Stimulated activated CD8-positive, alpha-beta memory T cell treated with anti-CD3 and anti-CD28 coated beads, Interleukin-4, amount 100 ng/mL, for 4 hours (primary cell): ENCODE results near the gene TOP2B.

Source experiments
- DNase-seq, 2 donors: peaks; one replicate each; pipeline ENCODE4 v3.0.0-alpha.2; 2020; ENCODE audit warnings: low read depth in 2 of 2, low spot score in 1 of 2

Gene TOP2B

DNA sequence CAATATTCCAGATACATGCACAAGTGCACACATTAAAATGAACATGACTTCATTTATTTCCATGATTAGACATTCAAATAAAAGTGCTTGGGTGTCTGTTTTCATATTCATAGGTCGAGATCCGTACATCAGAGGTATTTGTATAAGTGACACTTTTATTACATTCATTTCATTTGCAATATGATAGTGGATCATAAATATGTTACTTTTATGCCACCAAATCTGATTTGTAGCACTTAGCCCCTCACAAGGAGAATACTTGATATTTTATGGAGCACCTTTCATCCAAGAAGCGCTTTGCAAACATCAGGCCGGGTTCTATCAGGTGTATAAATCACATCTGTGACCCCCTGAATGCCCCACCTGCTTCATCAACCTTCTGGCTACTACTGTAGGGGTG is 100.6 kb downstream of the TOP2B start:
- DNase-seq: no peak

DNA sequence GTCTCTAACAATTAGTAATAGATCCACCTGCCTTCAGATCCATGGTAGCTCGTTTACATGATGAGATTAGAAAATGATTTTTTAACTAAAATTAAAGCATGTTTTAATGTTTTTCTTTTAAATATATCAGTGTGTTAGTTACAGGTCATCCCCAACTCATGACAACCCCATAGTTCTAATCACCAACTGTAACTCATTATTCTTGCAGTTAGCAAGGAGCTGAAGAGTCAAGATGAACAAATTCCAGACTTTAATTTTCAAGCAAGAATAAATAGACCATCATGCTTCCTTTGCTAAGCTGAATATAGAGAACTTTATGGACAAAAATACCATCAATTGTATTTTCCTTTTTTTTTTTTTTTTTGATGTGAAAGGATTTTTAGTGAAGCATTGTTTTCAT is 101.1 kb downstream of the TOP2B start:
- DNase-seq: no peak

DNA sequence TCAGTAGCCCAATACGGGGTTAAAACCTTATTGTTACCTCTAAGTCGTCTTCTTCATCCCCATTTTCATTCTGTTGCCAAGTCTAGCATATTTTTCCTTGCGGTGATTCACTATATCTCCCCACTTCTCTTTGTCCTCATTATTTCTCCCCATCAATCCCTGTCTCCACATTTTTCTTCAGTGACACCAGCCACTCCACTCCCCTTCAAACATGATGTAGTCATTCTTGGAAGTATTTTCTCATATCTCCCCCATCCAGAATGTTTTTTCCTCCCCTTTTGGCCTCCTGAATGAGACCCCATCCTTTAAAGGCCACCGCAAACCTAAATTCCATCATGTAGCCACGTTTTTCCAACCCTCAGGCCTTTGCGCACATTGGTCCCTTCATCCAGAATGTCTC is 105.9 kb downstream of the TOP2B start:
- no peak for DNase-seq

- DNase-seq: no peak
Measured at GRCh38 chr3:25558121-25558520, 106.6 kb downstream of the TOP2B start.

GRCh38 chr3:25557694-25558093 is 107.0 kb downstream of the TOP2B start:
- DNase-seq: no peak

- DNase-seq: no peak
Measured at GRCh38 chr3:25556447-25556846, 108.3 kb downstream of the TOP2B start.

- DNase-seq: no peak
Measured at GRCh38 chr3:25555695-25556437, 108.8 kb downstream of the TOP2B start.

- DNase-seq: no peak
Measured at GRCh38 chr3:25554376-25554775, 110.3 kb downstream of the TOP2B start.

DNA sequence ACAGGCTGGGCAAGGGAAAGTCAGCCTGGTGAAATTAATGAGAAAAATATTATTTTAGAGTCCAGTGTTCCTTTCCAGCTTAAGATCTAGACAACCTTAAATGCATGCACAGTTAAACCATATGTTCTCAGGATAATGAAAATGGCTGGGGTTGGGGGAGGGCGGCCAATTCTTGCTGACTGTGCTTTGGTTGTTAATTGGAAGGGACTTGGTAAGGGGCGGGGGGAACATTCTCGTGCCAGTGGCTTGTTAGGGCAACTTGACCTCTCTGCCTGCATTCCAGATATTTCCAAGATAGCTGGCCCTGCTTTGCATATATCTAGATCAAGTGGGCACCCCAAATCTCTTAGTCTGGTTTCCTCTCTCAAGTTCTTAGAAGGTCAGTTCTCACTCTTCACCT is 112.5 kb downstream of the TOP2B start:
- DNase-seq: no peak

GRCh38 chr3:25548836-25549235 is 115.9 kb downstream of the TOP2B start:
- no peak for DNase-seq

DNA sequence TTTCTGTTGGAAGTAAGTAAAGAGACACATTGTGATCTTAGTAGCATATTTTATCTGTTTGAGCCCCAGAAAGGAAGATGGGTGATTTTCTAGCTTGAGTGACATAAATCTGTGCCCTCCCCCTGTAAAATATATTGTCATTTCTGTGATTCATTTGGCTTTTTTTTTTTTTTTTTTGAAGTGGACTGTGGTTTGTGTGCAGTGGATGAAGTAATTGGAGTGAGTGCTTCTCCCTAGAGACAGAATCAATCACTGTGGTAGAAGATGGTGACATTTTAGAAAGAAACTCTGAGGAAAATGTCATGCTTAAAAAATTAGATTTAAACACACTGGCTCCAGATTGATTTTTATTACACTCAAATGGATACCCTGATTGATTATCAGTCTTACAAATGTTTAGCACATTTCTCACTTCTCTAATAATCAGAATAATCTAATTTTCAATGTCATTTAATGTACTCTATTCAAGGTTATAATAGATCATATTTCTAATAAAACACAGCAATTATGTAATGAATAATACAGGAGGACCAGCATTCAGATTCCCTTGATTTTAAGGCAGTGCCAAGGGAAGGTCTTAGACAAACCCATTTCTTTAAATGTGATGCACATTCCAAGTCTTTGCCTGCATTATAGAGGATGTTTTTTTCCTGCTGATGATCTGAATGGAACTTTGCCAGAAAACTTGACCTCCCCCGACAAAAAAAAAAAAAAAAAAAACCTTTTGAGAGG is 116.6 kb downstream of the TOP2B start:
- DNase-seq: no peak
